Measurements from ENCODE around the gene BFSP1. TPM values are rescaled to one million over a fixed set of nuclear protein-coding genes. Genes with fewer than 3 reads are reported as not detected.

Gene BFSP1
- total and polyA plus RNA-seq, 2 of the 8 experiments (the other 6 are each of a cell fraction or from before 2014, with no cell fraction given) = 1.5 to 2.5 TPM

DNA sequence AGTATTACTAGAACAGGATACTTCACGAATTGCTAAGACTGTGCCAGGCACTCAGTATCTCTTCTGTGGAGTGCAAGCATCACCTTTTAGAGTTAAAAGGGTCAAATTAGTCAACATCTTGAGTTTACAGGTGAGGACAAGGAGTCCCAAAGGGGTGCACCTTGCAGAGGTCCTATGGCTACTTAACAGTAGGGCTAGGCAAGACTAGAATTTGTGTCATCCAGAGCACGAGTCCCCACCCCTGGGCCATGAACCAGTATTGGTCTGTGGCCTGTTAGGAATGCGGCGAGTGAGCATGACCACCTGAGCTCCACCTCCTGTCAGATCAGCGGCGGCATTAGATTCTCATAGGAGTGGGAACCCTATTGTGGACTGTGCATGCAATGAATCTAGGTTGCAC, 28.2 kb upstream of the BFSP1 start:
- CTCF ChIA-PET (ENCODE audit: partially characterized antibody) = interaction anchor here (0.6 to 3.5 kb wide), 4 partner anchors 16 to 366 kb away, joined by 3 to 26 read pairs (median 6); no protein-coding TSS in a partner anchor

More for the DNA sequence above, 28.2 kb upstream of the BFSP1 start:
- Histone ChIP-seq H2BK5ac (ENCODE audit: low read depth, low read length) (no peak overlapping the region), H2AFZ (ENCODE audit: low read length) (no peak overlapping the region), H3K27ac (ENCODE audit: low read depth, low read length) (no peak overlapping the region), H2BK15ac (ENCODE audit: low read length) (no peak overlapping the region), H3K23me2 (ENCODE audit: low read depth, low read length) (no peaks in the 10 kb centered on the region), H3K56ac (replicated peaks; ENCODE audit: insufficient read length, low read depth, low read length) (no peak overlapping the region), H3K4me3 (ENCODE audit: extremely low read depth in 1 of 4, insufficient read depth in 2 of 4, low read depth in 3 of 4, low read length in 4 of 4) (no peak overlapping the region), H2BK12ac (ENCODE audit: low read depth, low read length) (peak overlapping the region; percentile 51; the same call in 1 of the 2 replicates), H2BK120ac (replicated peaks; ENCODE audit: low read depth, low read length) (no peak overlapping the region), H2AK5ac (ENCODE audit: low read depth, low read length) (no peak overlapping the region), H3K14ac (ENCODE audit: insufficient read length) (no peak overlapping the region), H3K4me1 (replicated peaks in 1 of 4; ENCODE audit: control insufficient read depth in 3 of 4, insufficient read depth in 4 of 4, low read length in 3 of 4) (peaks cover 7 to 10% (median 9%) of the 10 kb centered on the region in 4 experiments; a peak in 5 of 7 replicates), H3K79me1 (ENCODE audit: low read depth, low read length) (no peaks in the 10 kb centered on the region), H3K27me3 (replicated peaks in 1 of 4; ENCODE audit: control insufficient read depth in 3 of 4, extremely low read depth in 1 of 4, insufficient read depth in 3 of 4, low read length in 3 of 4) (no peaks in the 10 kb centered on the region), H3K79me2 (ENCODE audit: control insufficient read depth in 1 of 2, insufficient read depth in 2 of 2, low read length in 2 of 2) (no peaks in the 10 kb centered on the region), H3K18ac (ENCODE audit: extremely low read depth, low read length) (no peak overlapping the region), H3K4ac (replicated peaks; ENCODE audit: insufficient read length, low read depth, low read length) (no peak overlapping the region), H3K4me2 (ENCODE audit: insufficient read depth in 1 of 2, low read depth in 2 of 2, low read length in 2 of 2) (no peak overlapping the region), H3K9me3 (ENCODE audit: insufficient read depth in 2 of 2, low read depth in 1 of 2, low read length in 1 of 2) (no peaks in the 10 kb centered on the region), H4K8ac (ENCODE audit: extremely low read depth, insufficient read depth, low read length) (no peak overlapping the region), H4K5ac (ENCODE audit: insufficient read length, low read depth, low read length) (no peak overlapping the region), H3K36me3 (ENCODE audit: control insufficient read depth in 2 of 4, insufficient read depth in 4 of 4, low read length in 3 of 4) (no peaks in the 10 kb centered on the region), H4K91ac (replicated peaks; ENCODE audit: insufficient read length, low read length) (no peak overlapping the region), H2BK20ac (ENCODE audit: low read length) (no peak overlapping the region), H3K23ac (ENCODE audit: insufficient read length) (no peak overlapping the region), H3K9ac (replicated peaks in 1 of 4; ENCODE audit: extremely low read depth in 1 of 4, low read depth in 3 of 4, low read length in 3 of 4) (no peak overlapping the region), H4K20me1 (replicated peaks in 1 of 2; ENCODE audit: control insufficient read depth in 1 of 2, insufficient read depth in 2 of 2, low read length in 2 of 2) (no peaks in the 10 kb centered on the region)
- 91% methylated on average over 6 of the region's 6 CpGs; no CpG with 5 or more reads in 1 of the 2 experiments for WGBS, 2 experiments (ENCODE audit: extremely low coverage in 1 of 2, insufficient coverage in 1 of 2, insufficient read length in 1 of 2, insufficient replicate concordance in 2 of 2, low coverage in 1 of 2, low lambda C conversion rate in 2 of 2, missing lambda C conversion rate in 1 of 2)
- FAIRE-seq = no peak
- TF ChIP-seq EP300 (IDR thresholded peaks at IDR 0.05; ENCODE audit: borderline replicate concordance in 1 of 2, low read depth in 2 of 2, low read length in 2 of 2) = no peak
- DNase-seq (ENCODE audit: low read depth in 1 of 2, low spot score in 2 of 2) = peak in 1 of 2 experiments; percentile 39
- POLR2A ChIA-PET (ENCODE audit: partially characterized antibody) = interaction anchor here (1.8 to 3.2 kb wide), 2 partner anchors 11 kb away, joined by 4 to 26 read pairs; partner anchors contain the start of gene DSTN
